ENCODE results near the gene TEX29. TPM values are rescaled to one million over a fixed set of nuclear protein-coding genes. Genes with fewer than 3 reads are reported as not detected.

Gene TEX29
- total and polyA plus RNA-seq, 4 experiments from 2014 or later = 0.28 to 0.50 TPM; not detected in 2

GRCh38 chr13:111367340-111367739 lies 46.9 kb downstream of the TEX29 start:
- H3K27me3 Mint-ChIP-seq = peaks cover 0 to 4% of the 10 kb centered on the region in 2 donors
- H3K36me3 Mint-ChIP-seq = no peaks in the 10 kb centered on the region
- Histone ChIP-seq H3K4me3 (ENCODE audit: low read length in 2 of 2) (no peak overlapping the region), H3K9me3 (ENCODE audit: control insufficient read depth in 1 of 2, low read length in 2 of 2) (no peaks in the 10 kb centered on the region), H3K27ac (ENCODE audit: low read depth, low read length) (no peak overlapping the region), H3K36me3 (ENCODE audit: insufficient read depth, low read length) (no peaks in the 10 kb centered on the region), H3K27me3 (ENCODE audit: insufficient read depth, low read length) (no peaks in the 10 kb centered on the region), H3K4me1 (ENCODE audit: insufficient read depth, low read length) (no peaks in the 10 kb centered on the region)
- no peaks in the 10 kb centered on the region for H3K4me1 Mint-ChIP-seq
- H3K4me3 Mint-ChIP-seq = no peak overlapping the region
- H3K9me3 Mint-ChIP-seq = peaks cover 0 to 8% (median 0%) of the 10 kb centered on the region in 8 donors
- ChIA-PET CTCF (ENCODE audit: partially characterized antibody) (no interaction called here), POLR2A (ENCODE audit: partially characterized antibody) (no interaction called here)
- H3K27ac Mint-ChIP-seq = no peak overlapping the region
- intact Hi-C loops (cut with micrococcal nuclease) = no loop called here
- DNase-seq = no peak

GRCh38 chr13:111368091-111368490 lies 47.6 kb downstream of the TEX29 start:
- Histone ChIP-seq H3K27ac (ENCODE audit: low read depth, low read length) (no peak overlapping the region), H3K27me3 (ENCODE audit: insufficient read depth, low read length) (no peaks in the 10 kb centered on the region), H3K9me3 (ENCODE audit: control insufficient read depth in 1 of 2, low read length in 2 of 2) (no peaks in the 10 kb centered on the region), H3K36me3 (ENCODE audit: insufficient read depth, low read length) (no peaks in the 10 kb centered on the region), H3K4me3 (ENCODE audit: low read length in 2 of 2) (no peak overlapping the region), H3K4me1 (ENCODE audit: insufficient read depth, low read length) (no peaks in the 10 kb centered on the region)
- Mint-ChIP-seq H3K27me3 (peaks cover 0 to 2% of the 10 kb centered on the region in 2 donors), H3K4me1 (no peaks in the 10 kb centered on the region), H3K9me3 (peaks cover 0 to 8% (median 0%) of the 10 kb centered on the region in 8 donors), H3K36me3 (no peaks in the 10 kb centered on the region), H3K27ac (no peak overlapping the region), H3K4me3 (no peak overlapping the region)
- ChIA-PET CTCF (ENCODE audit: partially characterized antibody) (no interaction called here), POLR2A (ENCODE audit: partially characterized antibody) (no interaction called here)
- DNase-seq = no peak
- intact Hi-C loops (cut with micrococcal nuclease) = no loop called here

- no peak overlapping the region for H3K27ac ChIP-seq (ENCODE audit: low read depth, low read length)
- H3K4me3 Mint-ChIP-seq = no peak overlapping the region
- POLR2A ChIA-PET (ENCODE audit: partially characterized antibody) = no interaction called here
- DNase-seq = no peak
- H3K36me3 ChIP-seq (ENCODE audit: insufficient read depth, low read length) = no peaks in the 10 kb centered on the region
- CTCF ChIA-PET (ENCODE audit: partially characterized antibody) = no interaction called here
- H3K9me3 ChIP-seq (ENCODE audit: control insufficient read depth in 1 of 2, low read length in 2 of 2) = no peaks in the 10 kb centered on the region
- H3K4me1 Mint-ChIP-seq = no peaks in the 10 kb centered on the region
- peaks cover 0 to 8% (median 0%) of the 10 kb centered on the region in 8 donors for H3K9me3 Mint-ChIP-seq
- no peaks in the 10 kb centered on the region for H3K27me3 ChIP-seq (ENCODE audit: insufficient read depth, low read length)
- no peak overlapping the region for H3K4me3 ChIP-seq (ENCODE audit: low read length in 2 of 2)
- no peak overlapping the region for H3K27ac Mint-ChIP-seq
- intact Hi-C loops (cut with micrococcal nuclease) = no loop called here
- peaks cover 0 to 2% of the 10 kb centered on the region in 2 donors for H3K27me3 Mint-ChIP-seq
- H3K4me1 ChIP-seq (ENCODE audit: insufficient read depth, low read length) = no peaks in the 10 kb centered on the region
- no peaks in the 10 kb centered on the region for H3K36me3 Mint-ChIP-seq
Observed at GRCh38 chr13:111370147-111370546, 49.7 kb downstream of the TEX29 start.

- no peaks in the 10 kb centered on the region for H3K9me3 ChIP-seq (ENCODE audit: control insufficient read depth in 1 of 2, low read length in 2 of 2)
- no peaks in the 10 kb centered on the region for H3K4me1 Mint-ChIP-seq
- peaks cover 0 to 2% of the 10 kb centered on the region in 2 donors for H3K27me3 Mint-ChIP-seq
- no peak overlapping the region for H3K27ac ChIP-seq (ENCODE audit: low read depth, low read length)
- no peaks in the 10 kb centered on the region for H3K27me3 ChIP-seq (ENCODE audit: insufficient read depth, low read length)
- H3K36me3 Mint-ChIP-seq = no peaks in the 10 kb centered on the region
- no peaks in the 10 kb centered on the region for H3K4me1 ChIP-seq (ENCODE audit: insufficient read depth, low read length)
- H3K36me3 ChIP-seq (ENCODE audit: insufficient read depth, low read length) = no peaks in the 10 kb centered on the region
- no peak for DNase-seq
- CTCF ChIA-PET (ENCODE audit: partially characterized antibody) = no interaction called here
- H3K4me3 ChIP-seq (ENCODE audit: low read length in 2 of 2) = no peak overlapping the region
- no peak overlapping the region for H3K27ac Mint-ChIP-seq
- peaks cover 0 to 8% (median 0%) of the 10 kb centered on the region in 8 donors for H3K9me3 Mint-ChIP-seq
- no peak overlapping the region for H3K4me3 Mint-ChIP-seq
- intact Hi-C loops (cut with micrococcal nuclease) = no loop called here
- POLR2A ChIA-PET (ENCODE audit: partially characterized antibody) = no interaction called here
Observed at GRCh38 chr13:111370570-111371535, 50.4 kb downstream of the TEX29 start.

- no peak overlapping the region for H3K4me3 Mint-ChIP-seq
Observed at GRCh38 chr13:111371720-111372119, 51.3 kb downstream of the TEX29 start.

GRCh38 chr13:111372651-111373425 lies 52.4 kb downstream of the TEX29 start:
- peaks cover 0 to 2% of the 10 kb centered on the region in 2 donors for H3K27me3 Mint-ChIP-seq
- CTCF ChIA-PET (ENCODE audit: partially characterized antibody) = no interaction called here
- intact Hi-C loops (cut with micrococcal nuclease) = no loop called here
- no peaks in the 10 kb centered on the region for H3K4me1 Mint-ChIP-seq
- H3K36me3 Mint-ChIP-seq = no peaks in the 10 kb centered on the region
- POLR2A ChIA-PET (ENCODE audit: partially characterized antibody) = no interaction called here
- Histone ChIP-seq H3K27ac (ENCODE audit: low read depth, low read length) (no peak overlapping the region), H3K27me3 (ENCODE audit: insufficient read depth, low read length) (no peaks in the 10 kb centered on the region), H3K9me3 (ENCODE audit: control insufficient read depth in 1 of 2, low read length in 2 of 2) (no peaks in the 10 kb centered on the region), H3K4me1 (ENCODE audit: insufficient read depth, low read length) (no peaks in the 10 kb centered on the region), H3K36me3 (ENCODE audit: insufficient read depth, low read length) (no peaks in the 10 kb centered on the region), H3K4me3 (ENCODE audit: low read length in 2 of 2) (no peak overlapping the region)
- no peak for DNase-seq
- H3K9me3 Mint-ChIP-seq = peaks cover 0 to 8% (median 0%) of the 10 kb centered on the region in 8 donors
- peak overlapping the region in 2 of 7 donors; percentile 26 to 71 for H3K27ac Mint-ChIP-seq
- peak overlapping the region in 1 of 8 donors; percentile 57 for H3K4me3 Mint-ChIP-seq

More at GRCh38 chr13:111371720-111372119, 51.3 kb downstream of the TEX29 start:
- intact Hi-C loops (cut with micrococcal nuclease) = no loop called here
- Histone ChIP-seq H3K4me1 (ENCODE audit: insufficient read depth, low read length) (no peaks in the 10 kb centered on the region), H3K9me3 (ENCODE audit: control insufficient read depth in 1 of 2, low read length in 2 of 2) (no peaks in the 10 kb centered on the region), H3K27me3 (ENCODE audit: insufficient read depth, low read length) (no peaks in the 10 kb centered on the region), H3K27ac (ENCODE audit: low read depth, low read length) (no peak overlapping the region), H3K4me3 (ENCODE audit: low read length in 2 of 2) (no peak overlapping the region), H3K36me3 (ENCODE audit: insufficient read depth, low read length) (no peaks in the 10 kb centered on the region)
- ChIA-PET POLR2A (ENCODE audit: partially characterized antibody) (no interaction called here), CTCF (ENCODE audit: partially characterized antibody) (no interaction called here)
- DNase-seq = no peak
- Mint-ChIP-seq H3K27ac (peak overlapping the region in 1 of 7 donors; percentile 11), H3K36me3 (no peaks in the 10 kb centered on the region), H3K4me1 (no peaks in the 10 kb centered on the region), H3K9me3 (peaks cover 0 to 8% (median 0%) of the 10 kb centered on the region in 8 donors), H3K27me3 (peaks cover 0 to 2% of the 10 kb centered on the region in 2 donors)

GRCh38 chr13:111373486-111373885 lies 53.0 kb downstream of the TEX29 start:
- Histone ChIP-seq H3K9me3 (ENCODE audit: control insufficient read depth in 1 of 2, low read length in 2 of 2) (no peaks in the 10 kb centered on the region), H3K27ac (ENCODE audit: low read depth, low read length) (no peak overlapping the region), H3K4me1 (ENCODE audit: insufficient read depth, low read length) (no peaks in the 10 kb centered on the region), H3K27me3 (ENCODE audit: insufficient read depth, low read length) (no peaks in the 10 kb centered on the region), H3K4me3 (ENCODE audit: low read length in 2 of 2) (no peak overlapping the region), H3K36me3 (ENCODE audit: insufficient read depth, low read length) (no peaks in the 10 kb centered on the region)
- POLR2A ChIA-PET (ENCODE audit: partially characterized antibody) = no interaction called here
- Mint-ChIP-seq H3K4me1 (no peaks in the 10 kb centered on the region), H3K27me3 (peaks cover 0 to 2% of the 10 kb centered on the region in 2 donors), H3K27ac (peak overlapping the region in 1 of 7 donors; percentile 71), H3K36me3 (no peaks in the 10 kb centered on the region), H3K4me3 (peak overlapping the region in 1 of 8 donors; percentile 57), H3K9me3 (peaks cover 0 to 8% (median 0%) of the 10 kb centered on the region in 8 donors)
- CTCF ChIA-PET (ENCODE audit: partially characterized antibody) = no interaction called here
- no peak for DNase-seq
- intact Hi-C loops (cut with micrococcal nuclease) = no loop called here
